K562 (cell line): ENCODE measurements around the gene YIF1A. TPM values are rescaled to one million over a fixed set of nuclear protein-coding genes. Genes with fewer than 3 reads are reported as not detected.

ENCODE experiments used
- CREB1 ChIP-seq, 2 experiments: sonication (generic) in 1 of 2; formaldehyde crosslinking in 1 of 2; IDR thresholded peaks; 2 replicates each; pipeline versions ENCODE4 v1.6.1 to v1.8.0; 2012 to 2022; ENCODE audit warnings: inconsistent platforms in 1 of 2, mild to moderate bottlenecking in 1 of 2, missing genetic modification reagents in 1 of 2, moderate library complexity in 1 of 2
- KAT7 ChIP-seq: sonication (generic); formaldehyde crosslinking; IDR thresholded peaks from 2 replicates; pipeline ENCODE4 v1.8.0; 2022; ENCODE audit warnings: missing genetic modification reagents, mild to moderate bottlenecking, borderline replicate concordance
- XRCC5 ChIP-seq: fragments of 200-400 bp; formaldehyde crosslinking; IDR thresholded peaks from 2 replicates; pipeline ENCODE4 v1.6.1; 2017; ENCODE audit warnings: low read depth, mild to moderate bottlenecking, low read length
- polyA plus RNA-seq, 8 experiments: library from polyadenylated mRNA; depleted of rRNA in 4 of 8; stranded (reverse) in 5 of 8; unstranded in 3 of 8; fragments of >200 nt; fragmentation: Nextera tagmentation in 2 of 8; fragmentation: Illumina TruSeq in 1 of 8; extraction: Ambion mirVana in 2 of 8; extraction: Trizol in 1 of 8; gene quantifications; 2 replicates each; pipeline versions ENCODE4 v1.2.1 to v1.2.3, GENCODE V29; 2011 to 2014; ENCODE audit warnings: inconsistent platforms in 1 of 8, missing spikeins in 1 of 8
- total RNA-seq, 7 experiments: library from RNA; depleted of rRNA in 6 of 7; stranded (reverse); fragments of >200 nt in 6 of 7; fragmentation: Illumina TruSeq in 2 of 7; extraction: Trizol in 2 of 7; gene quantifications; 2 replicates each; pipeline versions ENCODE4 v1.2.1 to v1.2.3, GENCODE V29; 2011 to 2021; ENCODE audit warnings: low replicate concordance in 1 of 7
- TF ChIP-seq, protein P1 (sequence below), 2 experiments: fragments of 450-650 bp in 1 of 2; sonication (generic) in 1 of 2; formaldehyde crosslinking in 1 of 2; IDR thresholded peaks in 1 of 2; conservative IDR thresholded peaks in 1 of 2; 2 replicates each; pipeline versions ENCODE4 v1.6.1 to v1.8.1; 2016 to 2023; ENCODE audit warnings: mild to moderate bottlenecking in 2 of 2, moderate library complexity in 2 of 2, inconsistent platforms in 1 of 2, missing genetic modification reagents in 1 of 2
- TF ChIP-seq, protein P2 (sequence below): fragments of 450-650 bp; IDR thresholded peaks from 2 replicates; pipeline ENCODE4 v1.6.1; 2018; ENCODE audit not compliant: partially characterized antibody
- TF ChIP-seq, protein P3 (sequence below): fragments of 450-650 bp; IDR thresholded peaks from 2 replicates; pipeline ENCODE4 v1.6.1; 2016; ENCODE audit warnings: antibody characterized with exemption

The YIF1A gene
- total and polyA plus RNA-seq, 9 of the 15 experiments (the other 6 are each of a cell fraction or from before 2014, with no cell fraction given): 8.6 to 121 (median 77.2) TPM

DNA sequence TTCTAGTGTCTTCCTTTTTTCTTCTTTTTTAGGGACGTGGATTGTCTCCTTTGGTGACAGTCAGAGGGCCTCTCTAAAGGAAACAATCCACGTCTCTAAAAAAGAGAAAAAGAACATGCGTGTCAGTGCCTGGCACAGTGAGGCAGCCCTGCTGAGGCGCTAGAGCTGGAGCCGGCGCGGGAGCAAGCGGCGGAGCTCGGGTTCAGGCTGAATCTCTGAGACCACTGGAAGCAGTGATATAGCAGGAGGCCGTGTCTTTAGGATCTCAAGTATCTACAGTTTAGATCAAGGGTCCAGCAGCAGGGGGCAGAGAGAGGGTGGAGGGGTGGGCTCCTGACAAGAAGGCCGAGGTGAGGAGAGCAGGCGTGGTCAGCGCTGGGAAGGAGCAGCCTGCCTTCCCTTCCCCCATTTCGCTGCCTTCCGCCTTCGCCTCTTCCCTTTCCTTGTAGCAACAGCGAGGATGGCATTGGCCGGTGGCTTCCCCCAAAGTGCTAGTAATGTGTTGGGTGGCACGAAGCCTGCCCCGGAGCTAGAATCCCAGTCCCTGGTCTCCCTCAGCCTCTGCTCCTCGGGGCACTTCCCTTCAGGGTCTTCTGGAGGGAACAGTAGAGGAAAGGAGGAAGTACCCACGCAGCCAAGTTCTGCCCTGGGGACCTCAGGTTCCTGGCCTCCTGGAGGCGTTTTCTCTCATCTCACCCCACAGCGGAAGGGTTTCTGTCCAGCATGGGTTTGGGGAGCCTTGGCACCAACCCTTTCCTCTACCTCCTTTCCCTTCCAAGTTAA lies 48.8 kb downstream of the YIF1A start (continued):
- TF ChIP-seq KAT7 (CRISPR knock-in tag) (no peak), CREB1 (IDR thresholded peaks at IDR 0.05) (no peak), CREB1 (CRISPR knock-in tag; IDR thresholded peaks at IDR 0.05) (no peak), XRCC5 (no peak)
- TF ChIP-seq, protein P1, sequence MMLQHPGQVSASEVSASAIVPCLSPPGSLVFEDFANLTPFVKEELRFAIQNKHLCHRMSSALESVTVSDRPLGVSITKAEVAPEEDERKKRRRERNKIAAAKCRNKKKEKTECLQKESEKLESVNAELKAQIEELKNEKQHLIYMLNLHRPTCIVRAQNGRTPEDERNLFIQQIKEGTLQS (IDR thresholded peaks at IDR 0.05): no peak
- TF ChIP-seq, protein P1 (CRISPR knock-in tag; conservative IDR thresholded peaks at IDR 0.05): no peak
- TF ChIP-seq, protein P2, sequence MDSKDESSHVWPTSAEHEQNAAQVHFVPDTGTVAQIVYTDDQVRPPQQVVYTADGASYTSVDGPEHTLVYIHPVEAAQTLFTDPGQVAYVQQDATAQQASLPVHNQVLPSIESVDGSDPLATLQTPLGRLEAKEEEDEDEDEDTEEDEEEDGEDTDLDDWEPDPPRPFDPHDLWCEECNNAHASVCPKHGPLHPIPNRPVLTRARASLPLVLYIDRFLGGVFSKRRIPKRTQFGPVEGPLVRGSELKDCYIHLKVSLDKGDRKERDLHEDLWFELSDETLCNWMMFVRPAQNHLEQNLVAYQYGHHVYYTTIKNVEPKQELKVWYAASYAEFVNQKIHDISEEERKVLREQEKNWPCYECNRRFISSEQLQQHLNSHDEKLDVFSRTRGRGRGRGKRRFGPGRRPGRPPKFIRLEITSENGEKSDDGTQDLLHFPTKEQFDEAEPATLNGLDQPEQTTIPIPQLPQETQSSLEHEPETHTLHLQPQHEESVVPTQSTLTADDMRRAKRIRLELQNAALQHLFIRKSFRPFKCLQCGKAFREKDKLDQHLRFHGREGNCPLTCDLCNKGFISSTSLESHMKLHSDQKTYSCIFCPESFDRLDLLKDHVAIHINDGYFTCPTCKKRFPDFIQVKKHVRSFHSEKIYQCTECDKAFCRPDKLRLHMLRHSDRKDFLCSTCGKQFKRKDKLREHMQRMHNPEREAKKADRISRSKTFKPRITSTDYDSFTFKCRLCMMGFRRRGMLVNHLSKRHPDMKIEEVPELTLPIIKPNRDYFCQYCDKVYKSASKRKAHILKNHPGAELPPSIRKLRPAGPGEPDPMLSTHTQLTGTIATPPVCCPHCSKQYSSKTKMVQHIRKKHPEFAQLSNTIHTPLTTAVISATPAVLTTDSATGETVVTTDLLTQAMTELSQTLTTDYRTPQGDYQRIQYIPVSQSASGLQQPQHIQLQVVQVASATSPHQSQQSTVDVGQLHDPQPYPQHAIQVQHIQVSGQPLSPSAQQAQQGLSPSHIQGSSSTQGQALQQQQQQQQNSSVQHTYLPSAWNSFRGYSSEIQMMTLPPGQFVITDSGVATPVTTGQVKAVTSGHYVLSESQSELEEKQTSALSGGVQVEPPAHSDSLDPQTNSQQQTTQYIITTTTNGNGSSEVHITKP: no peak
- TF ChIP-seq, protein P3, sequence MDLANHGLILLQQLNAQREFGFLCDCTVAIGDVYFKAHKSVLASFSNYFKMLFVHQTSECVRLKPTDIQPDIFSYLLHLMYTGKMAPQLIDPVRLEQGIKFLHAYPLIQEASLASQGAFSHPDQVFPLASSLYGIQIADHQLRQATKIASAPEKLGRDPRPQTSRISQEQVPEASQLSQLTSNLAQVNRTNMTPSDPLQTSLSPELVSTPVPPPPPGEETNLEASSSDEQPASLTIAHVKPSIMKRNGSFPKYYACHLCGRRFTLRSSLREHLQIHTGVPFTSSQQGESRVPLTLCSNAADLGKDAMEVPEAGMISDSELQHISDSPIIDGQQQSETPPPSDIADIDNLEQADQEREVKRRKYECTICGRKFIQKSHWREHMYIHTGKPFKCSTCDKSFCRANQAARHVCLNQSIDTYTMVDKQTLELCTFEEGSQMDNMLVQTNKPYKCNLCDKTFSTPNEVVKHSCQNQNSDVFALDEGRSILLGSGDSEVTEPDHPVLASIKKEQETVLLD: no peak
- TF ChIP-seq, all 486 proteins: peak for 0
